Motor neuron (in vitro differentiated cells): ENCODE measurements around the gene PPP1R3D. TPM values are rescaled to one million over a fixed set of nuclear protein-coding genes. Genes with fewer than 3 reads are reported as not detected.
"Not testable (repeated sequence)": the region's sequence is repeated elsewhere in the genome, so short reads cannot be mapped to it uniquely, and the experiment has no call there.

ENCODE experiments used
- ATAC-seq, 8 experiments: fragments of 200-7000 bp; cut with Tn5 transposase; replicated peaks in 6 of 8; 2 replicates each; pipeline ENCODE4 v1.8.0; 2021; ENCODE audit warnings: mild to moderate bottlenecking in 8 of 8, moderate library complexity in 8 of 8
- H3K27ac ChIP-seq, 2 donors: fragments of 250-450 bp; sonication (Bioruptor Pico); 2 replicates each; pipeline ENCODE4 v1.9.0; 2021; ENCODE audit warnings: antibody characterized with exemption in 2 of 2, mild to moderate bottlenecking in 2 of 2, moderate library complexity in 1 of 2
- H3K4me1 ChIP-seq, 2 donors: fragments of 250-450 bp; sonication (Bioruptor Pico); replicated peaks in 1 of 2; 2 replicates each; pipeline ENCODE4 v1.6.1; 2021; ENCODE audit warnings: antibody characterized with exemption in 2 of 2, mild to moderate bottlenecking in 2 of 2, moderate library complexity in 1 of 2
- H3K4me3 ChIP-seq, 5 donors: fragments of 250-450 bp; sonication (Bioruptor Pico); 2 replicates each; pipeline ENCODE4 v1.9.0; 2021; ENCODE audit warnings: antibody characterized with exemption in 5 of 5, mild to moderate bottlenecking in 5 of 5, moderate library complexity in 4 of 5
- WGBS, 10 experiments: fragments of 450-650 bp; shearing (Covaris generic); methylation state at CpG; one replicate each; pipeline ENCODE4 v1.0.0; 2022; 5-methylcytosine and 5-hydroxymethylcytosine counted together
- in situ Hi-C, 9 experiments: fragments of 400-800 bp; cut with MboI; loops; one replicate each; pipeline ENCODE4 v1.15.0; 2021; ENCODE audit warnings: low sequenced_read_pairs in 9 of 9, low pct_unique_long_range_greater_than_20kb in 2 of 9; ENCODE audit not compliant: unreplicated experiment in 9 of 9
- total RNA-seq, 8 experiments: library from RNA; unstranded; fragments of 300-600 nt; gene quantifications; 2 replicates each; pipeline versions ENCODE4 v1.2.3 to v1.2.4, GENCODE V29; 2022

The PPP1R3D gene
- total RNA-seq, 8 experiments from 2014 or later = 5.3 to 8.5 (median 7.8) TPM

DNA sequence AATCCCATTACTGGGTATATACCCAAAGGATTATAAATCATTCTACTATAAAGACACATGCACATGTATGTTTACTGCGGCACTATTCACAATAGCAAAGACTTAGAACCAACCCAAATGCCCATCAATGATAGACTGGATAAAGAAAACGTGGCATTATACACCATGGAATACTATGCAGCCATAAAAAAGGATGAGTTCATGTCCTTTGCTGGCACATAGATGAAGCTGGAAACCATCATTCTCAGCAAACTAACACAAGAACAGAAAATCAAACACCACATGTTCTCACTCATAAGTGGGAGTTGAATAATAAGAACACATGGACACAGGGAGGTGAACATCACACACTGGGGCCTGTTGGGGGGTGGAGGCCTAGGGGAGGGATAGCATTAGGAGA lies 50.1 kb downstream of the PPP1R3D start:
- WGBS, 10 experiments = 0 to 86% (median 47%) methylated on average over 1 to 2 of the region's 2 CpGs; no CpG with 5 or more reads in 4 of the 10 experiments
- H3K27ac ChIP-seq, H3K4me3 ChIP-seq, H3K4me1 ChIP-seq, in situ Hi-C loops, ATAC-seq: not testable (repeated sequence)

DNA sequence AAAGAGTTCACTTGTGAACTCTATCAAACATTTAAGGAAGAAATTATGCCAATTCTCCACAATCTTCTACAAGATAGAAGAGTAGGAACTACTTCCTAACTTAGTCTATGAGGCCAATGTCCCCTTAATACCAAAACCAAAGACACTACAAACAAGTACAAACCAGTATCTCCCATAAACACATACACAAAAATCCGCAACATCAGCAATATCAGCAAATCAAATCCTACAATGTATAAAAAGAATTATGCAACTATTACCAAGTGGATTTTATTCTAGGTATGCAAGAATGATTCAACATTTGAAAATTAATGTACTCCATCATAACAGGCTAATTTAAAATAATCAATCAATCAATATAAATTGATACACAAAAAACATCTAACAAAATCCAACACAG lies 52.1 kb downstream of the PPP1R3D start:
- 78 to 100% (median 100%) methylated on average over 1 of the region's 1 CpG; no CpG with 5 or more reads in 2 of the 10 experiments for WGBS, 10 experiments
- no peak for ATAC-seq
- Histone ChIP-seq H3K4me1 (no peaks in the 10 kb centered on the region), H3K27ac (no peak overlapping the region), H3K4me3 (no peak overlapping the region)
- in situ Hi-C loops = no loop called here

Other genes starting within 250 kb of the PPP1R3D start
- 1 to 10 TPM in 7 of 8 experiments, under 1 TPM in 1; 0.63 to 6.5 (median 1.7) TPM for gene SYCP2, start 6.7 kb downstream of the PPP1R3D start, total RNA-seq
- 10 to 100 TPM in 7 of 8 experiments, 1 to 10 TPM in 1; 8.1 to 19.1 (median 12.7) TPM for gene FAM217B, start 84 bp upstream of the PPP1R3D start, total RNA-seq
- 1 to 10 TPM in 2 of 8 experiments, under 1 TPM in 5, not detected in 1; 0.29 to 1.1 (median 0.43) TPM for gene CDH26, start 18.1 kb upstream of the PPP1R3D start, total RNA-seq